DOHH2 (cell line): Measurements from ENCODE around the gene ADAMTS8.

Source experiments
- CTCF ChIP-seq: fragments of 200-600 bp; sonication (generic); IDR thresholded peaks from one replicate; pipeline ENCODE4 v1.5.1; 2014; ENCODE audit warnings: antibody characterized with exemption, mild to moderate bottlenecking, low read depth, low read length; ENCODE audit not compliant: poor library complexity, severe bottlenecking
- EZH2phosphoT487 ChIP-seq: fragments of 200-600 bp; sonication (generic); IDR thresholded peaks from 2 replicates; pipeline ENCODE4 v1.6.1; 2017; ENCODE audit warnings: borderline replicate concordance, mild to moderate bottlenecking, antibody characterized with exemption, low read length, moderate library complexity, mixed read lengths

- TF ChIP-seq CTCF (no peak), EZH2phosphoT487 (no peak)
Observed at GRCh38 chr11:130400781-130401483, 27.5 kb downstream of the ADAMTS8 start.
